Stimulated activated CD4-positive, alpha-beta T cell treated with anti-CD3 and anti-CD28 coated beads, Interleukin-15, amount 100 ng/mL, for 1 hour (primary cell): Measurements from ENCODE around the gene JAM3.

Experiments
- DNase-seq, 2 donors: peaks; one replicate each; pipeline ENCODE4 v3.0.0-alpha.2; 2020; ENCODE audit warnings: low read depth in 1 of 2, low spot score in 1 of 2

JAM3 gene

DNA sequence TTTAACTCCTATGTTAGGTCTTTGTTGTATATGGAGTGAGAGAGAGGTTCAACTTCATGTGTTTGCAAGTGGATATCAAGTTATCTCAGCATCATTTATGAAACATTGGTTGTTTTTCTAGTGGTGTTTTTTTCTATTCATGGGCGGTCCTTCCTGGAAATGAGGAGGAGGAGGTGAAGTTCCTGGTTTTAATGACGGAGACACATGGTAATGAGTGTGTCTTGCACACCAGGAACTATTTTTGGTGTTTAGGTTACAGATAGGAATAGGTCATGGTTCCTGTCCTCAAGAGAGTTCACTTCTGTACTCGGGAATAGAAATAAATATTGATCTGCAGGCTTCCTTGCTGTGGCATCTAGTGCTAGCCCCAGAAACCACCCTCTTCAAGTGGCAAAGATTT lies 74.9 kb downstream of the JAM3 start:
- DNase-seq = no peak

DNA sequence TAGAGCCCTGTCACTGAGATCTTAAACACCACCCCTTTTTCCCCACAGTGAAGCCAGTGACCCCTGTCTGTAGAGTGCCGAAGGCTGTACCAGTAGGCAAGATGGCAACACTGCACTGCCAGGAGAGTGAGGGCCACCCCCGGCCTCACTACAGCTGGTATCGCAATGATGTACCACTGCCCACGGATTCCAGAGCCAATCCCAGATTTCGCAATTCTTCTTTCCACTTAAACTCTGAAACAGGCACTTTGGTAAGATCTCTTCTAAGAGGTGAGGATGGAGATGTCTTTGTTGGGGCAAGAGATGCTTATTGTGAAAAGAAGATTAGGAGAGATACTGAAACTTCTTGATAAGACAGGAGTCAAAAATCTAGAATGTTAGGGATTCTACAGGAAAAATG lies 75.9 kb downstream of the JAM3 start:
- DNase-seq = no peak

DNA sequence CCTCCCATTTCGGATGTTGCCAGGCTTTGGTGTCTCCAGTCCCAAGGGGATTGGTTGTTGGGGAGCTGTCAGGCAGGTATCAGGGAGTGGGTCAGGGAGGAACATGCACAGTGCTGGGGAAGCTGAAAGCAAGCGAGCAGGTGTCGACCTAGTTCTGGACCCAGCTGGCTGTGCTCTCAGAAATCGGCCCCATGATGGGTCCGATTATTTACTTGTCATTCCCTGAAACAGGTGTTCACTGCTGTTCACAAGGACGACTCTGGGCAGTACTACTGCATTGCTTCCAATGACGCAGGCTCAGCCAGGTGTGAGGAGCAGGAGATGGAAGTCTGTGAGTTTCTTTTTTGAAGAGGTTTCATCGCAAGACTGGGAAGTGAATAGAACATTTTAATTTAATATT lies 76.8 kb downstream of the JAM3 start:
- no peak for DNase-seq

DNA sequence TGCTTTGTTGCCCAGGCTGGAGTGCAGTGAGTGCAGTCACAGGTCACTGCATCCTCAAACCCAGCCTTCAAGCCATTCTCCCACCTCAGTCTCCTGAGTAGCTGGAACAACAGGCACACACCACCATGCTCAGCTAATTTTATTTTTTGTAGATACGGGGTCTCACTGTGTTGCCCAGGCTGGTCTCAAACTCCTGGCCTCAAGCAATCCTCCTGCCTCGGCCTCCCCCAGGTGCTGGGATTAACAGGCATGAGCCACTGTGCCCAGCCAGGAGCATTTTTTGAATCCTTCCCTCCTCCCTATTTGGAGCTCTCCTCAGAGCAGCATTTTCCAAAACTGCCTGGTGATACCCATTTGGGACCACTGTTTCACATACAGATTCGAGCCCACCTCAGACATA lies 77.7 kb downstream of the JAM3 start:
- no peak for DNase-seq

DNA sequence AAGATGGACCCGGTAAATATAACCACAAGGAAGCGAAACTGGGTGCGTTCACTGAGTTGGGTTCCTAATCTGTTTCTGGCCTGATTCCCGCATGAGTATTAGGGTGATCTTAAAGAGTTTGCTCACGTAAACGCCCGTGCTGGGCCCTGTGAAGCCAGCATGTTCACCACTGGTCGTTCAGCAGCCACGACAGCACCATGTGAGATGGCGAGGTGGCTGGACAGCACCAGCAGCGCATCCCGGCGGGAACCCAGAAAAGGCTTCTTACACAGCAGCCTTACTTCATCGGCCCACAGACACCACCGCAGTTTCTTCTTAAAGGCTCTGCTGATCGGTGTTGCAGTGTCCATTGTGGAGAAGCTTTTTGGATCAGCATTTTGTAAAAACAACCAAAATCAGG lies 80.5 kb downstream of the JAM3 start:
- DNase-seq = no peak

DNA sequence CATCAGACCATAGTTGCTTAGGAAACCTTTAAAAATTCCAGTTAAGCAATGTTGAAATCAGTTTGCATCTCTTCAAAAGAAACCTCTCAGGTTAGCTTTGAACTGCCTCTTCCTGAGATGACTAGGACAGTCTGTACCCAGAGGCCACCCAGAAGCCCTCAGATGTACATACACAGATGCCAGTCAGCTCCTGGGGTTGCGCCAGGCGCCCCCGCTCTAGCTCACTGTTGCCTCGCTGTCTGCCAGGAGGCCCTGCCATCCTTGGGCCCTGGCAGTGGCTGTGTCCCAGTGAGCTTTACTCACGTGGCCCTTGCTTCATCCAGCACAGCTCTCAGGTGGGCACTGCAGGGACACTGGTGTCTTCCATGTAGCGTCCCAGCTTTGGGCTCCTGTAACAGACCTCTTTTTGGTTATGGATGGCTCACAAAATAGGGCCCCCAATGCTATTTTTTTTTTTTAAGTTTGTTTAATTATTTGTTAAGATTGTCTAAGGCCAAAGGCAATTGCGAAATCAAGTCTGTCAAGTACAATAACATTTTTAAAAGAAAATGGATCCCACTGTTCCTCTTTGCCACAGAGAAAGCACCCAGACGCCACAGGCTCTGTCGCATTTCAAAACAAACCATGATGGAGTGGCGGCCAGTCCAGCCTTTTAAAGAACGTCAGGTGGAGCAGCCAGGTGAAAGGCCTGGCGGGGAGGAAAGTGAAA lies 81.5 kb downstream of the JAM3 start:
- DNase-seq = no peak

DNA sequence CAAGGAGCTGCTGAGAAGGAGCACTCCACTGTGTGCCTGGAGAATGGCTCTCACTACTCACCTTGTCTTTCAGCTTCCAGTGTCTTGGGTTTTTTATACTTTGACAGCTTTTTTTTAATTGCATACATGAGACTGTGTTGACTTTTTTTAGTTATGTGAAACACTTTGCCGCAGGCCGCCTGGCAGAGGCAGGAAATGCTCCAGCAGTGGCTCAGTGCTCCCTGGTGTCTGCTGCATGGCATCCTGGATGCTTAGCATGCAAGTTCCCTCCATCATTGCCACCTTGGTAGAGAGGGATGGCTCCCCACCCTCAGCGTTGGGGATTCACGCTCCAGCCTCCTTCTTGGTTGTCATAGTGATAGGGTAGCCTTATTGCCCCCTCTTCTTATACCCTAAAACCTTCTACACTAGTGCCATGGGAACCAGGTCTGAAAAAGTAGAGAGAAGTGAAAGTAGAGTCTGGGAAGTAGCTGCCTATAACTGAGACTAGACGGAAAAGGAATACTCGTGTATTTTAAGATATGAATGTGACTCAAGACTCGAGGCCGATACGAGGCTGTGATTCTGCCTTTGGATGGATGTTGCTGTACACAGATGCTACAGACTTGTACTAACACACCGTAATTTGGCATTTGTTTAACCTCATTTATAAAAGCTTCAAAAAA lies 82.3 kb downstream of the JAM3 start:
- DNase-seq = no peak

DNA sequence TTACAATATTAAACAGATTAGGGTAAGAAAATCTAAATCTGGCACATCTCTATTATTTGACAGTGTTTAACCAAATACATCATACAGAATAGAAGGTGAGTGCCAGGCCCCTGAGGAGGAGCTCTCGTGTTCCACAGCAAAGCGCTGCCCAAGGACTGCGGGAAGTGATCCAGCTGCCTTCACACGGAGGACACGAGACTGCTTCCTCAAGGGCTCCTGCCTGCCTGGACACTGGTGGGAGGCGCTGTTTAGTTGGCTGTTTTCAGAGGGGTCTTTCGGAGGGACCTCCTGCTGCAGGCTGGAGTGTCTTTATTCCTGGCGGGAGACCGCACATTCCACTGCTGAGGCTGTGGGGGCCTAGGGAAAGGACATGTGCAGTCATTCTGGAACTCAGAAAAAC lies 83.8 kb downstream of the JAM3 start:
- no peak for DNase-seq

DNA sequence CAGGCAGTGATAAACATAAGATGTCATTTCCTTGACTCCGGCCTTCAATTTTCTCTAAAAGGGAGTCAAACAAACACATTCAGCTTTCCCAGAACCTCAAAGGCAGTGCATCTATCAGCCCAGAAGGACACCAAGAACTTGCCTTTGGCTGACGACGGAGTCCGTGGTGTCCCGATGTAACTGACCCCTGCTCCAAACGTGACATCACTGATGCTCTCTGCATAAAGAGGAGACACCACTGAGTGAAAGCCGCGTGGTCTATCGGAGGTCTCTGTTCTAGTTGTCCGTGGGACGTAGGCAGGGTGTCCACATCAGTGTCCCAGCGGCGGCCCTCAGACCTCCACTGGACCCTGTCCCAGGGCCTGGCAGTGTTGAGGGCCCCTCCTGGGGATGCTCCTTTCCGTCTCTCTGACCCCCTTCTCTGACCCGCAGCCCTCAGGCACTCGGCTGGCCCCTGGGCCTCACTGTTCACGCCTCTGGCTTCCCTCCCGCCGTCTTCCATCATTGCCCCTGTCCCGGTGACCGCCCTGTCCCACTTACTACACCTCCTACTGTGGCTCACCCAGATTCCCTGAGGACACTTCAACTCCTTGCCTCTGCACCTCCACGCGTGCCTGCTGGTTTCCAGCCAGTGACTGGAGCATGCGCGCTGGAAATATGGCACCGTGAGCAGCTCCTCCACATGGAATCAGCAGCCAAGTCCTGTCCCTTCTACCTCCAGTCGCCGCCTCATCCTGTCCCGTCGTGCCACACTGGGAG lies 84.5 kb downstream of the JAM3 start:
- DNase-seq = no peak

DNA sequence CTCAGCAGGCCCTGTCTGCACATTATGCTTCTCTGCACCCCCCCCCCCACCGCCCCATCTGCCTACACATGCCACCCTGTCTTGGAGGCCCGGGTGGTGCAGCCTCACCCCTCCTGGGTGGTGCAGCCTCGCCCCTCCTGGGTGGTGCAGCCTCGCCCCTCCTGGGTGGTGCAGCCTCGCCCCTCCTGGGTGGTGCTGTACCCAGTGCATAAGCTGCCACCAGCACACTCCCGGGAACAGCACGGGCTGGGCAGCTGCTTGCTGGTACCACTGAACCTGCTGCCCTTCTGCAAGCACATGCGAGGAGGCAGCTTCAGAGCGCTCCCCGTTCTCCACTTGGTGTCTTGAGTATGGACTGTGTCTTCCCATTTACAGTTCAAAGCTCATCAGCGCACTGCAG lies 85.6 kb downstream of the JAM3 start:
- DNase-seq = no peak

DNA sequence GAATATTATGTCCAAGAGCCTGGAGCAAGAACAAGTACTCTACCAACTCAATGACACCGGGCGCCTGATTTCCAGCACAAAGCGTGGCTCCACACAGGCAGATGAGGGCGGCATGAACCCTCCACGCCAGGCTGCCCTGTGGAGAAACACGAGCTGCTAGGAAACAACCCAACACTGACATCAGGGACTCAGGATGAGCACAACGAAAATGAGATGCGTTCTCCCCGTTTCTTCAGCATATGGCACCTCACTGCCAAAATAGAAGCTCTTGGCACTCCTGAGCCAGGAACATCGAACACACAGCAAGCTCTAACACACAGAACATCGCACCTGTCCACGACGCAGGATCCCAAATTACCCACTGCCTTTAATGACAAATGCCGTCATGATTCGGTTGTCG lies 86.6 kb downstream of the JAM3 start:
- DNase-seq = no peak

DNA sequence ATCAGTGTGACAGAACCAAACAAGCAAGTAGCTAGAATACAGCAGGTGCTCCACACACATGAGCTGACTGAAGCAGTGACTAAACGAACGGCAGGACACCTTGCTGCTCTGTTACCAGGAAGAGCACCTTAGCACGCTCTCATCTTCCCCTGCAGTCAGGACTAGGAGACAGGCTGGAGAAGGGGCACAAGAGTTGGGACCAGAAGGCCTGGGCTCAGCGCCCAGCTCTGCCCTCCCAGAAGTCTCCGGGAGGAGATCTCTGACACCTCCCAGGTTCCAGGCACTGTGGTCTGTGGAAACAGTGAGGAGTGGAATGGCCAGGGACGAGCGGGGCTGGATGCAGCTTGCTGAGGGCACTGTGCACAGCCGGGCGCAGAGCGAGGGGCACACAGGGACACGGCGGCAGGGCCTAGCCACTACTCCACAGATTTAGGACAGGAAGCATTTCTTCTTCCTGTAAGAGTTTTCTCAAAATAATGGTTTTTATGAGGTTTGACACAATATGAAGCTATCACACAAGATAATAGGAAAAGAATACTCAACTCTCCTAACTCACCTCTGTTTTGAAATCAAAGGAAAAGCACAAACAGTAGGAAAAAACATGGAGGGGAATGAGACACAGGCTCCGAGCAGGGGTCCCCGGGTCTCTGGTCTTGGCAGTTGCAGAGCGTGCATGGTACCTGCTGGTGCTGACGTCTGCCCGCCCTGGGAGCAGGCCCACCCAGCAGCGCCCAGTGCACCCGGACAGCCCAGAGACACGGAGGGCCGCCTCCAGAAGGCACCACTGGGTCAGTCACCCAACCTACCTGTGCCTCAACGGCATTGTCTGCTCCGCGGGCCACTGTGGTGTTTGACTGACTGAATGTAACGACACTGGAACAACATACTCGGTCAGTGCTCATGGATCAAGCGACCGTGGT lies 87.3 kb downstream of the JAM3 start:
- no peak for DNase-seq

DNA sequence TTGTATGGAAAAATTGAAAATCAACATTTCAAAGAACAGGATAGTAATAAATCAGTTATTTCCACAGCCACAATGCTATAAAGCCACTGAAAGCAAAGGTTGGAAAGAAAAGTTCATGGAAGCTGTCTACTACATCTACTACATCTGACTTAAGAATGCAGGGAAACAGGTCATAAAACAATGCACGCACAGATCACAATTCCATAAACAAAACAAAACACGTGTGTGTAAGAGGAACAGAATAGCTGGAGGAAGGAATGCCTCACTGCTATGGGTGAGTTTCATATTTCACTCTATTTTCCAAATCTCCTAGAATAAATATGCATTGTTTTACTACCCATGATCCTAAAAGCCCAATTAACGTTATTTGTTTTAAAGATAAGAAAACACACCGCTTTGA lies 88.6 kb downstream of the JAM3 start:
- no peak for DNase-seq

DNA sequence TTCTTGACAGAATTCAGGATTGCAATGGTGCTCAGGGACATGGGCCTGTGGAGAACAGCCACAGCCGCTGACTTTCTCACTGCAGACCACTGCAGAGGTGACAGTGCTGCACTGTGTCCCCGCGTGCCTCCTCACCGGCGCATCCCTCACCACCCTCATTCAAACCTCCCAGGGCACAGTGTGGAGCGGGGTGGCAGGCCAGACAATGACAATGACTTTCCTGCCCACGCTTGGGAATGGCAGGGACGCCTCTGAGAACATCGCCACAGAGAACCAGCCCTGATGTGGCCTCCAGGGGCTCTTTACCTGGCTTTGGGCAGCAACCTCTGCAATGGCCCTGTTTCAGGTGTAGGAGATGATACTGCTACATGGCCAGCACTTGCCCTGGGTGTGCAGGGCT lies 89.2 kb downstream of the JAM3 start:
- no peak for DNase-seq

DNA sequence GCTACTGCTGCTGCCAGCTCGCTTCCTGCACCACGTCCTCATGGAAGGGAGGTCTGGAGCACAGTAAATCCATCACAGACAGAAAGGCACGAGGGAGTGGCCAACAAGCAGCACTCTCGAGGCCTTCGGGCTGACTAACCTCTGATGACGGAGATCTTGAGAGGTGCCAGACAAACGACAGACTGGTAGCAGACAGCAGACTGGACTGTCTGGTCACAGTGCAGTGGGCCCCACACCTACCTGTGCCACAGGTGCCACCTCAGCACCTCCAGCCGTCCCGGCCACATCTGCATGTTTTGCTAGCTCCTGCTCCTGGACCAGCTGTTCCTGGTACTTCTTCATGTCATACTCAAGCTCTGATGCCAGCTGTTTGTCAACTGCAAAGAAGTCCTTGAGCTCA lies 90.8 kb downstream of the JAM3 start:
- no peak for DNase-seq

DNA sequence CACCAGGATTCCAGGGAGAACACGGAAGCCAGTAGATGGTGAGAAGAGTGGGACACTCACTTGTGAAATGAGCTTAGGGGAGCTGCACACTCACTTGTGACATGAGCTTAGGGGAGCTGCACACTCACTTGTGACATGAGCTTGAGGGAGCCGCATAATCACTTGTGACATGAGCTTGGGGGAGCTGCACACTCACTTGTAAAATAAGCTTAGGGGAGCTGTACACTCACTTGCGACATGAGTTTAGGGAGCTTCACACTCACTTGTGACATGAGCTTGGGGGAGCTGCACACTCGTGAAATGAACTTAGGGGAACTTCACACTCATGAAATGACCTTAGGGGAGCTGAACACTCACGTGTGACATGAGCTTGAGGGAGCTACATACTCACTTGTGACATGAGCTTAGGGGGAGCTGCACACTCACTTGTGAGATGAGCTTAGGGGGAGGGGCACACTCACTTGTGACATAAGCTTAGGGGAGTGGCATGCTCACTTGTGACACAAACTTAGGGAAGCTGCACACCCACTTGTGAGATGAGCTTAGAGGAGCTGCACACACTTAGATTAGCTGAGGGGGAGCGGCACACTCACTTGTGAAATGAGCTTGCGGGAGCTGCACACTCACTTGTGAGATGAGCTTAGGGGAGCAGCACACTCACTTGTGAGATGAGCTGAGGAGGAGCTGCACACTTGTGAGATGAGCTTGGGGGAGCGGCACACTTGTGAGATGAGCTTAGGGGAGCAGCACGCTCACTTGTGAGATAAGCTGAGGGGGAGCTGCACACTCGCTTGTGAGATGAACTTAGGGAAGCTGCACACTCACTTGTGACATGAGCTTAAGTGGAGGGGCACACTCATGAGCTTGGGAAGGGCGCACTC lies 95.9 kb downstream of the JAM3 start:
- no peak for DNase-seq

DNA sequence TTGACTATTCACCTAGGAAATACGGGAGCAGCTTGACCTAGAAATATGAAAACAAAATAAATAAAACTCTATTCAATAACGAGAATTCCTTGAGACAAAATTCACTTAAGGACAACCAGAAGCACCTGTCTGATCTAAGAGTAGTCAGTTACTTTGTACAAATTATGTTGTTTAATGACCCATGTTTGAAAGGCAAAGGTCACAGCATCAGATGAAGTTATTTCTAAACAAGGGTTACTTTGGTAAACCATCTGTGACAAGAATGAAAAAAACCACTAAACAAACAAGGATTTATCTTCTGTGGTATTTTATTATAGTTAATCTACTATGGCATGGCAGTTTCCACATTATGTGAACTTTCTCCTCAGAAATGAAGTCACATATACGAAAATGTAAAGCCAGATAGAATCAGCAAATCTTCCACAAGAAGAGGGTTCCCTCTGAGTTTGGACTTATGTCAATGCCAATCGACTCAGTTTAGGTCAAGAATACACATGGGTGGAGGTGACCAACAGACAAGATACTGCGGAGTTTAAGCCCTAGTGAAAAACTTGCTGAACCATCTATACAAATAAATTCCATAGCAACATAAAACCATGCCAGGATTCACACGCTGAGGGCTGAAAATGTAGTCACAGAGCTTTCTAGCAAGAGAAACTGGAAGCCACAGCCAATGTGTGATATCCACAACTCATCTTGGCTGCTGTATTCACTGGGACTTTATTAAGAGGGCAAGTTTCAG lies 101.5 kb downstream of the JAM3 start:
- DNase-seq = no peak

DNA sequence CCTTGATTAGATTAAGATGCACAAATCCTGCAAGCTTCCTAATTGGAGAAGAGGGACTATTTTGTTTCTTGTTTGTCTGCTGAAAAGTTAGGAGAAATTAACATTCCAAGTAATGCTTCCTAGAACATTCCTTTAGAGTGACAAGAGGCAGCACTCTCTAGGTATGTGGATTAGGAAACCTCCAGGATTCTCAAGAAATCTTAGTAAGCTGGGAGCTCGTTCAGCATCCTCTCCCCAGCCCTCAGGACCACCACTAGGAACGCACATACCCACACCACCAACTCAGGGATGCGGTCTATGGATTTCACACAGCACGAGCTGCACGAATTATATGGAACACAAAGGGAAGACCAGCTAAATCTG lies 102.0 kb downstream of the JAM3 start:
- no peak for DNase-seq

DNA sequence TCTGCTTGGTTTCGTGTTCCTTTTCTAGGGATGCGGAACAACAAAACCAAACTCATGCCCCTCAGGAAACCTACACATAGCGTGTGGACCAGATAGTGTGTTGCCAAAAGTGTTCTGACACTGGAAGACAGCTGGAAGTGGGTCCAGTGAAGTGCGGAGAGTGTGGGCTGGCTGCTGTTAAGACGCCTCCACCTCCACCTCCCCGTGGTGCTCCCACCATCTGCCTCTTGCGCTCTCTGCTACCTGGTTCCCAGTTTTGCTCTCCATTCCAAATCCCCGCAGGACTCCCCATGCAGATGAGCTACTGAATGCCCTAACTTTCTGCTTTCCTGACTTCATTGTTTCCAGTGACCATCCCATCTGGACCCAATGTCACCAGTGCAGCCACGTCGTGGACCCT lies 103.1 kb downstream of the JAM3 start:
- DNase-seq = no peak

DNA sequence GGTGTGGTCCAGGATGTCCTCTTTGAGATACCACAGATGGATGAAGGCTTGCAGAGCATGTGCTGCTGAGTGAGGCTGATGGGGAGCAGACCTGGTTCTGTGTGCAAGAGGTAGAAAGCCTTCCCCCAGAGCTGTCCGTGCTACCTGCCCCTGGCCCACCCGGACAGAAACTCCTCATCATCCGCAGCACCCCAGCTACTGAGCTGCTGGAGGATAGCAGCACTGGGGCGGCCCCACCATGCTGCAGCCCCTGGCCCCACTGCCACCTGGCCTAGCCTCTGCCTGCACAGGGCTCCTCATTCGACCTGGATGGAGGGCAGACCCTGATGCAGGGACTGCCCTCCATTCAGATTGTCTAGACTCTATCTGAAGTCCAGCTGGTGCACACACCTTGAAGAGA lies 104.4 kb downstream of the JAM3 start:
- no peak for DNase-seq
